Psoas muscle (tissue), 8 donors: ENCODE results near the gene CARD14. TPM values are rescaled to one million over a fixed set of nuclear protein-coding genes. Genes with fewer than 3 reads are reported as not detected.

Experiments used
- ATAC-seq, 4 donors: fragments of 200-7000 bp; cut with Tn5 transposase; one replicate each; pipeline ENCODE4 v1.9.1; 2020; ENCODE audit warnings: moderate library complexity in 3 of 4, mild to moderate bottlenecking in 2 of 4
- DNase-seq, 2 donors: peaks; one replicate each; pipeline ENCODE4 v3.0.0-alpha.2; 2020
- H3K27ac ChIP-seq: fragments of 200-600 bp; one replicate; pipeline ENCODE4 v1.8.0; 2022
- H3K27me3 ChIP-seq, 3 donors: fragments of 200-600 bp in 1 of 3; one replicate each; pipeline versions ENCODE4 v1.6.1 to v1.8.0; 2013 to 2022; ENCODE audit warnings: low read length in 2 of 3, mild to moderate bottlenecking in 2 of 3, moderate library complexity in 1 of 3; ENCODE audit not compliant: insufficient read depth in 3 of 3
- H3K36me3 ChIP-seq, 2 donors: fragments of 200-600 bp in 1 of 2; one replicate each; pipeline versions ENCODE4 v1.6.1 to v1.8.0; 2013 to 2022; ENCODE audit warnings: low read depth in 1 of 2, mild to moderate bottlenecking in 1 of 2, moderate library complexity in 1 of 2; ENCODE audit not compliant: insufficient read depth in 1 of 2
- H3K4me1 ChIP-seq: fragments of 200-600 bp; one replicate; pipeline ENCODE4 v1.8.0; 2022
- H3K4me3 ChIP-seq: fragments of 200-600 bp; one replicate; pipeline ENCODE4 v1.8.0; 2022; ENCODE audit warnings: mild to moderate bottlenecking
- H3K9me3 ChIP-seq: fragments of 200-600 bp; one replicate; pipeline ENCODE4 v1.8.0; 2022
- WGBS, 3 donors: extraction: QIAGEN DNeasy Blood & Tissue Kit; methylation state at CpG; one replicate each; pipeline versions ENCODE4 v1.1.6 to v1.1.7; 2013; 5-methylcytosine and 5-hydroxymethylcytosine counted together
- intact Hi-C, 2 donors: fragments of 100-400 bp; cut with DNase I; formaldehyde crosslinking; loops; one replicate each; pipeline versions ENCODE4 v1.11.0 to v1.14.2; 2022
- long read RNA-seq, 2 donors: library from polyadenylated mRNA; unstranded; transcript quantifications; one replicate each; pipeline ENCODE4 v2.0.0, GENCODE V29; 2021
- polyA plus RNA-seq, 3 donors: library from polyadenylated mRNA; stranded (reverse); fragments of 200-250 nt; gene quantifications; one replicate each; pipeline ENCODE4 v1.2.3, GENCODE V29; 2013
- total RNA-seq, 4 donors: library from RNA; stranded (reverse); fragmentation: NEBNext Ultra II Directional in 2 of 4; extraction: Animal tissue kit (Norgen Biotek cat#: 25700) in 2 of 4; gene quantifications; one replicate each; pipeline versions ENCODE4 v1.2.1 to v1.2.4, GENCODE V29; 2021 to 2023
- TF ChIP-seq, protein P1 (sequence below): fragments of 200-600 bp; IDR thresholded peaks from one replicate; pipeline ENCODE4 v1.8.0; 2022; ENCODE audit warnings: antibody characterized with exemption
- donor health status: healthy with polysubstance abuse.
- donor health status: DM: no; HTN: no; CAD: no; lungs with moderate emphysema.
- donor health status: Bipolar disorder and iron deficiency.
- donor health status: healthy.
- donor health status: DM: yes; HTN: yes; CAD: no.
- donor health status: DM: no; HTN: no; CAD: no.
- donor health status: DM: no; HTN: no; CAD: no.
- donor health status: DM: yes; HTN: yes; CAD: no.

Gene CARD14
- under 1 TPM in 1 of 4 donors, not detected in 3; 0.32 TPM for total RNA-seq
- polyA plus RNA-seq: under 1 TPM in 2 of 3 donors, not detected in 1; 0.05 to 0.06 TPM
- long read RNA-seq, donor 1, partial matches to known transcripts: 0 of 2 reads
- long read RNA-seq, donor 1, other reads (novel, unspliced or antisense): 2 of 2 reads
- long read RNA-seq, donor 2, partial matches to known transcripts: 0 of 1 reads
- long read RNA-seq, donor 2, other reads (novel, unspliced or antisense): 1 of 1 reads

DNA sequence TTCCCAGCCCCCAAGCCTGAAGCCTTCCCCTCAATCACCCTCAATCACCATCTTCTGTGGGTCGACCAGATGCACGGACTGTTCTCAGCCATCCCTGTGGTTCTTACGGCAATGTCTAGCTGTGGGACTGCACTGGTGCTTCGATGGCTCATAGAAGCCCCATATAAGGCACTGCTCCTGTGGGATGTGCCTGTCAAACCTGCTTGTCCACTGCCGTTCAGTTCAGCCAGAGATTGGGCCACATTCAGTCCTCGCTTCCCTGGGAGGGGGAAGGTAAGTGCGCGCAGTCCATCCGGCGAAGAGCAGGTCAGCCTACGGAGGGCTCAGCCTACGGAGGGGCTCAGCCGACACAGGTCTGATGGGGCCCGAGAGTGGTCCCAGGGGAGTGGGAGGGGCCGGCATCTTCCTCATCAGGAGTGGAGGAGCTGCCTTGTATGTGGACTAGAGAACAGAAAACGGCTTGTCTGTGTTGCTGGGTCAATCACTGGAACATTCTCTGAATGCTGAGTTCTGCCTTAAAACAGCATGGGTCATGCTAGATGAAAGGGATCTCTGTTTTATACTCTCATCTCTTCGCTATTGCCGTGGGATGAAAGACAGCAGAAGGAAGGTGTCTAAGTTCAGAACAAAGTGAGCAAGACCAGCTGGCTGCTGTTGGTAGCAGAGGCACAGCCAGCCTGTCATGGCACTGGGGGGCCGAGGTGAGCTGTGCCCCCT is at the start of gene CARD14:
Gene CARD14, plus strand, starts transcription at position 247 of the 717 bp plus-strand sequence. CDS start 11,409 bp downstream, outside the sequence.
- TF ChIP-seq, protein P1, sequence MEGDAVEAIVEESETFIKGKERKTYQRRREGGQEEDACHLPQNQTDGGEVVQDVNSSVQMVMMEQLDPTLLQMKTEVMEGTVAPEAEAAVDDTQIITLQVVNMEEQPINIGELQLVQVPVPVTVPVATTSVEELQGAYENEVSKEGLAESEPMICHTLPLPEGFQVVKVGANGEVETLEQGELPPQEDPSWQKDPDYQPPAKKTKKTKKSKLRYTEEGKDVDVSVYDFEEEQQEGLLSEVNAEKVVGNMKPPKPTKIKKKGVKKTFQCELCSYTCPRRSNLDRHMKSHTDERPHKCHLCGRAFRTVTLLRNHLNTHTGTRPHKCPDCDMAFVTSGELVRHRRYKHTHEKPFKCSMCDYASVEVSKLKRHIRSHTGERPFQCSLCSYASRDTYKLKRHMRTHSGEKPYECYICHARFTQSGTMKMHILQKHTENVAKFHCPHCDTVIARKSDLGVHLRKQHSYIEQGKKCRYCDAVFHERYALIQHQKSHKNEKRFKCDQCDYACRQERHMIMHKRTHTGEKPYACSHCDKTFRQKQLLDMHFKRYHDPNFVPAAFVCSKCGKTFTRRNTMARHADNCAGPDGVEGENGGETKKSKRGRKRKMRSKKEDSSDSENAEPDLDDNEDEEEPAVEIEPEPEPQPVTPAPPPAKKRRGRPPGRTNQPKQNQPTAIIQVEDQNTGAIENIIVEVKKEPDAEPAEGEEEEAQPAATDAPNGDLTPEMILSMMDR: no peak
- 66 to 76% (median 72%) methylated on average over 19 of the region's 19 CpGs for WGBS, 3 donors
- intact Hi-C loops: no loop called here
- Histone ChIP-seq H3K36me3 (no peaks in the 10 kb centered on the region), H3K9me3 (no peaks in the 10 kb centered on the region), H3K4me3 (no peak within 1 kb of the TSS), H3K4me1 (no peaks in the 10 kb centered on the region), H3K27ac (no peak within 1 kb of the TSS), H3K27me3 (peaks cover 0 to 3% (median 0%) of the 10 kb centered on the region in 3 donors)
- DNase-seq: no peak
- no peak for ATAC-seq

DNA sequence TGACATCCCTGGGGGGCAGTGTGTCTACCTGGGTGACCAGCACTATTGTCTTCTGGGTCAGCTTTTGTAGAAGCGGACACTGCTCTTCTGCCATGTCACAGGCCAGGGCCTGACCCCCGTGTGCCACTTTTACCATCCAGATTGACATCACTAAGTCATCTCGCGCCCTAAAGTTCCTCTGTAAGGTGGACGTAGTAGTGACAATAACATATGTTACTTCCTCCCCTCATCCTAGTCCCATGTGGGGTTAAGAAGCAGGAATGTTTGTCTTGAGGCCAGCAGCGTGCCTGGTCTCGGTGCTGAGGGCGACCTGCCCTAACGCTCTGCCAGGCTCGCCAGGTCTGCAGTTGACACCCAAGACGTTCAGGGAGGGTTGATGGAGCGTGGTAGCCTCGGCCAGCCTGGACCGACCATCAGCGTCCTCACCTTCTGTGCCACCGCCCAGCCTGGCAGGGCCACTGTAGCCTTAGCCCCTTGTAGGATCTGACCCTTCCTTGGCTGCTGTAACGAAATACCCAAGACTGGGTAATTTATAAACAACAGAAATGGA is 47.7 kb upstream of the CARD14 start:
- peaks cover 3 to 18% of the 10 kb centered on the region in 2 donors for H3K36me3 ChIP-seq
- DNase-seq (no peak), ATAC-seq (no peak)
- TF ChIP-seq, protein P1: no peak
- no peaks in the 10 kb centered on the region for H3K9me3 ChIP-seq
- WGBS, 3 donors: 80 to 88% (median 86%) methylated on average over 17 of the region's 17 CpGs
- no peak overlapping the region for H3K4me3 ChIP-seq
- intact Hi-C loops: no loop called here
- H3K4me1 ChIP-seq: no peaks in the 10 kb centered on the region
- H3K27ac ChIP-seq: no peak overlapping the region
- H3K27me3 ChIP-seq: peaks cover 0 to 2% (median 0%) of the 10 kb centered on the region in 3 donors

DNA sequence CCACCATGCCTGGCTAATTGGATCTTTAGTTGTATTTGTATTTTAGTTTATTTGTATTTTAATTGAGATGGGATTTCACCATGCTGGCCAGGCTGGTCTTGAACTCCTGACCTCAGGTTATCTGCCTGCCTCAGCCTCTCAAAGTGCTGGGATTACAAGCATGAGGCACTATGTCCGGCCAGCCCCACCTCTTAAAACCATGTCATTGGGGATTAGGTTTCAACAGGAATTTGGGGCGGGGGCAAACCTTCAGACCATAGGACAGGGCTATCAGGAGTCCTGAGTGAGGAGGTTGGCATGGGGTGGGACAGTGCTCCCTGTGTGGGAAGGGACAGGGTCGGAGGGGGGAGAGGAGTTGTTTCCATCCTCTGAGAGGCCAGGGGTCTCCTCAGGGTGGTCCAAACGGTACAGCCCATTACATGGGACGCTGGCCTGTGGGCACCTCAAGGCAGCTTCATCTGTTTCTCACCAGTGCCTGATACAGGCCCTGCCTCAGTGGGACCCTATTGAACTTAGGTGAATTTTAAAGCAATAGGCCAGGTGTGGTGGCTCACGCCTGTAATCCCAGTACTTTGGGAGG is 46.8 kb upstream of the CARD14 start:
- 84 to 91% (median 89%) methylated on average over 6 of the region's 6 CpGs for WGBS, 3 donors
- peaks cover 0 to 2% (median 0%) of the 10 kb centered on the region in 3 donors for H3K27me3 ChIP-seq
- TF ChIP-seq, protein P1: no peak
- DNase-seq (no peak), ATAC-seq (no peak)
- peaks cover 3 to 15% of the 10 kb centered on the region in 2 donors for H3K36me3 ChIP-seq
- intact Hi-C loops: no loop called here
- H3K9me3 ChIP-seq: no peaks in the 10 kb centered on the region
- H3K4me1 ChIP-seq: no peaks in the 10 kb centered on the region
- H3K27ac ChIP-seq: no peak overlapping the region
- no peak overlapping the region for H3K4me3 ChIP-seq

DNA sequence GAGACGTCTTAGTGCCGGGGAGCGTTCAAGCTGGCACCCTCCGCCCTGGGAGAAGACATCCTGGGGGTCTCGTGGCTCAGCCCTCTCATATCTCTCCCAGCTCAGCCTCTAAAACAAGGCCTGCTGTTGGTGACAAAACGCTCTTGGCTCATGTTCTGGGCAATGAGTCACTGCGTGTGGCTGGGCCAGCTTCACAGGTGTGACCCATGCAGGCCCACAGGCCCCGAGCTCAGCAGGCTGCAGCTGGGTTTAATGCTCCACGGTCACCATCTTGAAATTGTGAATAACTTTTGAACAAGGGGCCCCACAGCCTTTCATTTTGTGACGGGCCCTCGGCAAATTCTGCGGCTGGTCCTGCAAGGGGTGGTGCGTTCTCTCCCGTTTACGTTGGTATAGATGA is 46.0 kb upstream of the CARD14 start:
- Histone ChIP-seq H3K27ac (no peak overlapping the region), H3K36me3 (peaks cover 0 to 9% of the 10 kb centered on the region in 2 donors), H3K27me3 (peaks cover 0 to 2% (median 0%) of the 10 kb centered on the region in 3 donors), H3K4me3 (no peak overlapping the region), H3K9me3 (no peaks in the 10 kb centered on the region), H3K4me1 (no peaks in the 10 kb centered on the region)
- TF ChIP-seq, protein P1: no peak
- WGBS, 3 donors: 55 to 64% (median 57%) methylated on average over 15 of the region's 15 CpGs
- DNase-seq (peak in 1 of 2 donors; percentile 54), ATAC-seq (peak; percentile 72 to 87 (median 86))
- intact Hi-C loops: no loop called here
